Measurements from ENCODE around the gene IFNE. TPM values are rescaled to one million over a fixed set of nuclear protein-coding genes. Genes with fewer than 3 reads are reported as not detected.

The IFNE gene
- 1 to 10 TPM in 3 of 4 donors, not detected in 1; 5.3 to 5.5 (median 5.3) TPM for total RNA-seq

- H3K4me1 ChIP-seq = no peaks in the 10 kb centered on the region
- no peak for TF ChIP-seq CTCF (IDR thresholded peaks at IDR 0.05)
- no peak within 1 kb of the TSS for H3K27ac ChIP-seq
- no peaks in the 10 kb centered on the region for H3K27me3 ChIP-seq
- no peak for DNase-seq
- no peaks in the 10 kb centered on the region for H3K36me3 ChIP-seq
- H3K4me3 ChIP-seq = no peak within 1 kb of the TSS
- H3K9me3 ChIP-seq = no peaks in the 10 kb centered on the region
Measured at GRCh38 chr9:21482213-21482612, at the start of gene IFNE. Gene IFNE (minus strand): TSS chr9:21482313. CDS start chr9:21481694, 619 bp downstream.

GRCh38 chr9:21528123-21528808, 46.2 kb upstream of the IFNE start:
- DNase-seq = peak in 1 of 3 donors; percentile 40

GRCh38 chr9:21527579-21527978, 45.5 kb upstream of the IFNE start:
- Histone ChIP-seq H3K27ac (no peak overlapping the region), H3K27me3 (no peaks in the 10 kb centered on the region), H3K36me3 (peaks cover 0 to 12% (median 0%) of the 10 kb centered on the region in 3 donors), H3K9me3 (no peaks in the 10 kb centered on the region), H3K4me1 (no peaks in the 10 kb centered on the region), H3K4me3 (no peak overlapping the region)
- TF ChIP-seq POLR2A (IDR thresholded peaks at IDR 0.05) = no peak
- no peak for TF ChIP-seq CTCF (IDR thresholded peaks at IDR 0.05)
- DNase-seq = no peak

More at GRCh38 chr9:21528123-21528808, 46.2 kb upstream of the IFNE start:
- H3K27ac ChIP-seq = no peak overlapping the region
- no peaks in the 10 kb centered on the region for H3K4me1 ChIP-seq
- no peaks in the 10 kb centered on the region for H3K27me3 ChIP-seq
- H3K9me3 ChIP-seq = no peaks in the 10 kb centered on the region
- H3K36me3 ChIP-seq = peaks cover 0 to 12% (median 0%) of the 10 kb centered on the region in 3 donors
- TF ChIP-seq CTCF (IDR thresholded peaks at IDR 0.05) (no peak), POLR2A (IDR thresholded peaks at IDR 0.05) (no peak)
- H3K4me3 ChIP-seq = no peak overlapping the region

- Histone ChIP-seq H3K36me3 (peaks cover 0 to 12% (median 0%) of the 10 kb centered on the region in 3 donors), H3K4me1 (no peaks in the 10 kb centered on the region), H3K9me3 (no peaks in the 10 kb centered on the region), H3K27me3 (no peaks in the 10 kb centered on the region), H3K27ac (no peak overlapping the region), H3K4me3 (no peak overlapping the region)
- DNase-seq = no peak
- TF ChIP-seq POLR2A (IDR thresholded peaks at IDR 0.05) (no peak), CTCF (IDR thresholded peaks at IDR 0.05) (no peak)
Measured at GRCh38 chr9:21525174-21525573, 43.1 kb upstream of the IFNE start.

GRCh38 chr9:21524099-21524830, 42.2 kb upstream of the IFNE start:
- no peak overlapping the region for H3K4me3 ChIP-seq
- no peak overlapping the region for H3K27ac ChIP-seq
- TF ChIP-seq CTCF (IDR thresholded peaks at IDR 0.05) (no peak), POLR2A (IDR thresholded peaks at IDR 0.05) (no peak)
- H3K9me3 ChIP-seq = no peaks in the 10 kb centered on the region
- DNase-seq = no peak
- peaks cover 0 to 12% (median 0%) of the 10 kb centered on the region in 3 donors for H3K36me3 ChIP-seq
- no peaks in the 10 kb centered on the region for H3K27me3 ChIP-seq
- no peaks in the 10 kb centered on the region for H3K4me1 ChIP-seq

All from Peyer's patch (tissue), 4 donors.